ENCODE data around the gene TUNAR. TPM values are rescaled to one million over a fixed set of nuclear protein-coding genes. Genes with fewer than 3 reads are reported as not detected.

TUNAR gene
- total and polyA plus RNA-seq, 5 donors from 2014 or later, result not detected

DNA sequence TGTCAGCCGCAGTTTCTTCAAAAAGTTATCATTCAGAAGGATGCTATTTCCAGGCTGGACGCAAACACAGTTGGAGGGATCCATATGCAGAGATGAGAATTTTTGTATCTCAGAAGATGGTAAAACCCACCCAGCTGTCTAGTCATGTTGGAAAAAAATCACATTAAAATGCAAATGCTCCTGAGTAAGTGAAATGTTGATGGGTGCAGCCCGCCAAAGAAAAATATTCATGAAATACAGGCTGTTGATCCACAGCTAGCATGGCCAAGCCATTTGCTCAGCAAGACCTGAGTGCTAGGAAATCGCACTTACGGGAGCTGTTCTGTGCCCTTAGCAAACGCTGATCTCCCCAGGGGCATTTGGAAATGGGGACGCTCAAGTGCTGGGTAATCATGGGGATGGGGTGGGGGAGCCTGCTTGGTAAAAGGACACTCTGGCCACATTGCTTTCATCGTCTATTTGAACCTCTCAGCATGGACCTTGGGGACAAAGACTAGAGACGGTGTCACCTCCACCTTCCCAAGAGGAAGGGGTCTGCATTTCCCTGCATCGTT, 25.7 kb downstream of the TUNAR start:
- no peaks in the 10 kb centered on the region for H3K36me3 ChIP-seq (ENCODE audit: control insufficient read depth, insufficient read depth, low read length)
- no peaks in the 10 kb centered on the region for H3K9me3 ChIP-seq (ENCODE audit: control insufficient read depth in 2 of 2, low read length in 2 of 2)
- no peaks in the 10 kb centered on the region for H3K4me1 Mint-ChIP-seq
- no peaks in the 10 kb centered on the region for H3K27me3 ChIP-seq (ENCODE audit: control insufficient read depth, insufficient read depth, low read length)
- no peaks in the 10 kb centered on the region for H3K4me1 ChIP-seq (ENCODE audit: control insufficient read depth, insufficient read depth, low read length, poor library complexity, severe bottlenecking)
- DNase-seq, result no peak
- peaks cover 20% of the 10 kb centered on the region for H3K27me3 Mint-ChIP-seq
- H3K27ac ChIP-seq (ENCODE audit: insufficient read depth, low read length, poor library complexity, severe bottlenecking), result no peak overlapping the region
- no peak for ATAC-seq (ENCODE audit: low read depth in 2 of 2)
- H3K27ac Mint-ChIP-seq, result peak overlapping the region in 1 of 3 donors; percentile 56
- H3K36me3 Mint-ChIP-seq, result no peaks in the 10 kb centered on the region
- peaks cover 0 to 3% (median 0%) of the 10 kb centered on the region in 7 donors for H3K9me3 Mint-ChIP-seq
- no peak overlapping the region for H3K4me3 Mint-ChIP-seq
- no peak overlapping the region for H3K4me3 ChIP-seq (ENCODE audit: low read depth, low read length)

DNA sequence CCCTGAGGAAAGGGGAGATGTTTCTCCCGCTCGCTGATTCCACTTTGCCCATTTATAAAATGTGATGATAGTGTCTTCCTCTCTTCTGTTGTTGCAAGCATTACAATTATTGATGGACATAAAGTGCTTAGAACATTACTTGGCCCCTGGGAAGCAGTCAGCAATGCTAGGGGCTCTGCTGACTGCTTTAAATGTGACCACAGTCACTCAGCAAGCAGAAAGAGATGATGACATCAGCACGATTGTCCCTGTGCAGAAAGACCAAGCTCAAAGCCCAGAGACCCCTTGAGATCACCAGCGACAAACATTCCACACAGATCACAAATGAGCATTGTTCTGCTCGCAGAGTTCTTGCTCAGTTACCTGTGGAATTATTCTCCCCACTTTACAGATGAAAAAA, 26.5 kb downstream of the TUNAR start:
- Mint-ChIP-seq H3K36me3 (no peaks in the 10 kb centered on the region), H3K27me3 (peaks cover 17% of the 10 kb centered on the region), H3K4me1 (no peaks in the 10 kb centered on the region), H3K9me3 (peaks cover 0 to 3% (median 0%) of the 10 kb centered on the region in 7 donors), H3K27ac (no peak overlapping the region), H3K4me3 (no peak overlapping the region)
- Histone ChIP-seq H3K27me3 (ENCODE audit: control insufficient read depth, insufficient read depth, low read length) (no peaks in the 10 kb centered on the region), H3K27ac (ENCODE audit: insufficient read depth, low read length, poor library complexity, severe bottlenecking) (no peak overlapping the region), H3K36me3 (ENCODE audit: control insufficient read depth, insufficient read depth, low read length) (no peaks in the 10 kb centered on the region), H3K9me3 (ENCODE audit: control insufficient read depth in 2 of 2, low read length in 2 of 2) (no peaks in the 10 kb centered on the region), H3K4me3 (ENCODE audit: low read depth, low read length) (no peak overlapping the region), H3K4me1 (ENCODE audit: control insufficient read depth, insufficient read depth, low read length, poor library complexity, severe bottlenecking) (no peaks in the 10 kb centered on the region)
- ATAC-seq (ENCODE audit: low read depth in 2 of 2), result no peak
- no peak for DNase-seq

DNA sequence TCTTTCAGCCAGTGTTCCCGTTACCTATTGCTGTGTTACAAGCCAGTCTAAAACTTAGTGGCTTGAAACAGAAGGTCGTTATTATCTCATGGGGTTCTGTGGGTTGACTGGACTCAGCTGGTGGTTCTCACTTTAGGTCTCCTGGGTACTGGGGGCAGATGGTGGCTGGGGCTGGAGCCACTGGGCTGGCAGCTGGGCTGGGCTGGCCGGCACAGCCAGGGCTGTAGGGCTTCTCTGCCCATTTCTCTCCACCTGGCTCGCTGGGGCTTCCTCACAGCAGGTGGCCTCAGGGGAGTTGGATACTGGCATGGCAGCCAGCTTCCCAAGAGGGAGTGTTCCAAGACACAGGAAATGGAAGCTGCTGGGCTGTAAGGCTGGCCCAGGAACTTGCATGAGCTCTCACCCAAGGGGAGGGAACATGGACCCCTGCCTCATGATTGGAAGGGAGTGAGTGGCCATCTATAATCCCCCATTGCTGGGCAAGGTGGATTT, 27.0 kb downstream of the TUNAR start:
- H3K27ac Mint-ChIP-seq, result no peak overlapping the region
- H3K27me3 ChIP-seq (ENCODE audit: control insufficient read depth, insufficient read depth, low read length), result no peaks in the 10 kb centered on the region
- H3K4me1 Mint-ChIP-seq, result no peaks in the 10 kb centered on the region
- H3K9me3 ChIP-seq (ENCODE audit: control insufficient read depth in 2 of 2, low read length in 2 of 2), result no peaks in the 10 kb centered on the region
- H3K36me3 Mint-ChIP-seq, result no peaks in the 10 kb centered on the region
- H3K4me1 ChIP-seq (ENCODE audit: control insufficient read depth, insufficient read depth, low read length, poor library complexity, severe bottlenecking), result no peaks in the 10 kb centered on the region
- ATAC-seq (ENCODE audit: low read depth in 2 of 2) (no peak), DNase-seq (no peak)
- no peak overlapping the region for H3K4me3 ChIP-seq (ENCODE audit: low read depth, low read length)
- no peaks in the 10 kb centered on the region for H3K36me3 ChIP-seq (ENCODE audit: control insufficient read depth, insufficient read depth, low read length)
- H3K27ac ChIP-seq (ENCODE audit: insufficient read depth, low read length, poor library complexity, severe bottlenecking), result no peak overlapping the region
- no peak overlapping the region for H3K4me3 Mint-ChIP-seq
- peaks cover 0 to 3% (median 0%) of the 10 kb centered on the region in 7 donors for H3K9me3 Mint-ChIP-seq
- H3K27me3 Mint-ChIP-seq, result peaks cover 16% of the 10 kb centered on the region

- Mint-ChIP-seq H3K36me3 (no peaks in the 10 kb centered on the region), H3K27me3 (peaks cover 20% of the 10 kb centered on the region), H3K9me3 (peaks cover 0 to 2% (median 0%) of the 10 kb centered on the region in 7 donors), H3K4me1 (no peaks in the 10 kb centered on the region), H3K27ac (no peak overlapping the region), H3K4me3 (no peak overlapping the region)
- no peak for DNase-seq
- ATAC-seq (ENCODE audit: low read depth in 2 of 2), result no peak
- Histone ChIP-seq H3K27me3 (ENCODE audit: control insufficient read depth, insufficient read depth, low read length) (no peaks in the 10 kb centered on the region), H3K4me1 (ENCODE audit: control insufficient read depth, insufficient read depth, low read length, poor library complexity, severe bottlenecking) (no peaks in the 10 kb centered on the region), H3K9me3 (ENCODE audit: control insufficient read depth in 2 of 2, low read length in 2 of 2) (no peaks in the 10 kb centered on the region), H3K27ac (ENCODE audit: insufficient read depth, low read length, poor library complexity, severe bottlenecking) (no peak overlapping the region), H3K36me3 (ENCODE audit: control insufficient read depth, insufficient read depth, low read length) (no peaks in the 10 kb centered on the region), H3K4me3 (ENCODE audit: low read depth, low read length) (no peak overlapping the region)
Measured at GRCh38 chr14:95906591-95906990, 30.0 kb downstream of the TUNAR start.

- Histone ChIP-seq H3K27ac (ENCODE audit: insufficient read depth, low read length, poor library complexity, severe bottlenecking) (no peak overlapping the region), H3K27me3 (ENCODE audit: control insufficient read depth, insufficient read depth, low read length) (no peaks in the 10 kb centered on the region), H3K36me3 (ENCODE audit: control insufficient read depth, insufficient read depth, low read length) (no peaks in the 10 kb centered on the region), H3K4me1 (ENCODE audit: control insufficient read depth, insufficient read depth, low read length, poor library complexity, severe bottlenecking) (no peaks in the 10 kb centered on the region), H3K4me3 (ENCODE audit: low read depth, low read length) (no peak overlapping the region), H3K9me3 (ENCODE audit: control insufficient read depth in 2 of 2, low read length in 2 of 2) (no peaks in the 10 kb centered on the region)
- H3K27me3 Mint-ChIP-seq, result peaks cover 13% of the 10 kb centered on the region
- no peak overlapping the region for H3K27ac Mint-ChIP-seq
- H3K36me3 Mint-ChIP-seq, result no peaks in the 10 kb centered on the region
- ATAC-seq (ENCODE audit: low read depth in 2 of 2), result no peak
- no peaks in the 10 kb centered on the region for H3K4me1 Mint-ChIP-seq
- H3K9me3 Mint-ChIP-seq, result no peaks in the 10 kb centered on the region
- no peak overlapping the region for H3K4me3 Mint-ChIP-seq
- no peak for DNase-seq
Measured at GRCh38 chr14:95910628-95911027, 34.0 kb downstream of the TUNAR start.

- no peaks in the 10 kb centered on the region for H3K4me1 ChIP-seq (ENCODE audit: control insufficient read depth, insufficient read depth, low read length, poor library complexity, severe bottlenecking)
- no peaks in the 10 kb centered on the region for H3K27me3 ChIP-seq (ENCODE audit: control insufficient read depth, insufficient read depth, low read length)
- Mint-ChIP-seq H3K27ac (no peak overlapping the region), H3K9me3 (no peaks in the 10 kb centered on the region), H3K4me1 (no peaks in the 10 kb centered on the region), H3K27me3 (peaks cover 14% of the 10 kb centered on the region), H3K36me3 (no peaks in the 10 kb centered on the region), H3K4me3 (no peak overlapping the region)
- ATAC-seq (ENCODE audit: low read depth in 2 of 2) (no peak), DNase-seq (no peak)
- H3K4me3 ChIP-seq (ENCODE audit: low read depth, low read length), result no peak overlapping the region
- no peaks in the 10 kb centered on the region for H3K9me3 ChIP-seq (ENCODE audit: control insufficient read depth in 2 of 2, low read length in 2 of 2)
- H3K36me3 ChIP-seq (ENCODE audit: control insufficient read depth, insufficient read depth, low read length), result no peaks in the 10 kb centered on the region
- no peak overlapping the region for H3K27ac ChIP-seq (ENCODE audit: insufficient read depth, low read length, poor library complexity, severe bottlenecking)
Measured at GRCh38 chr14:95911456-95911855, 34.8 kb downstream of the TUNAR start.

- H3K4me3 ChIP-seq (ENCODE audit: low read depth, low read length), result no peak overlapping the region
- H3K4me1 Mint-ChIP-seq, result no peaks in the 10 kb centered on the region
- peaks cover 8% of the 10 kb centered on the region for H3K27me3 Mint-ChIP-seq
- peaks cover 0 to 3% (median 0%) of the 10 kb centered on the region in 7 donors for H3K9me3 Mint-ChIP-seq
- no peaks in the 10 kb centered on the region for H3K36me3 Mint-ChIP-seq
- H3K9me3 ChIP-seq (ENCODE audit: control insufficient read depth in 2 of 2, low read length in 2 of 2), result no peaks in the 10 kb centered on the region
- no peaks in the 10 kb centered on the region for H3K36me3 ChIP-seq (ENCODE audit: control insufficient read depth, insufficient read depth, low read length)
- no peaks in the 10 kb centered on the region for H3K4me1 ChIP-seq (ENCODE audit: control insufficient read depth, insufficient read depth, low read length, poor library complexity, severe bottlenecking)
- no peak overlapping the region for H3K4me3 Mint-ChIP-seq
- no peaks in the 10 kb centered on the region for H3K27me3 ChIP-seq (ENCODE audit: control insufficient read depth, insufficient read depth, low read length)
- no peak for DNase-seq
- H3K27ac ChIP-seq (ENCODE audit: insufficient read depth, low read length, poor library complexity, severe bottlenecking), result no peak overlapping the region
- H3K27ac Mint-ChIP-seq, result no peak overlapping the region
- ATAC-seq (ENCODE audit: low read depth in 2 of 2), result no peak
Measured at GRCh38 chr14:95915330-95915729, 38.7 kb downstream of the TUNAR start.

- no peaks in the 10 kb centered on the region for H3K36me3 Mint-ChIP-seq
- H3K27me3 ChIP-seq (ENCODE audit: control insufficient read depth, insufficient read depth, low read length), result no peaks in the 10 kb centered on the region
- H3K36me3 ChIP-seq (ENCODE audit: control insufficient read depth, insufficient read depth, low read length), result no peaks in the 10 kb centered on the region
- no peaks in the 10 kb centered on the region for H3K4me1 ChIP-seq (ENCODE audit: control insufficient read depth, insufficient read depth, low read length, poor library complexity, severe bottlenecking)
- no peak overlapping the region for H3K27ac ChIP-seq (ENCODE audit: insufficient read depth, low read length, poor library complexity, severe bottlenecking)
- H3K4me3 ChIP-seq (ENCODE audit: low read depth, low read length), result no peak overlapping the region
- H3K4me1 Mint-ChIP-seq, result no peaks in the 10 kb centered on the region
- peaks cover 4% of the 10 kb centered on the region for H3K27me3 Mint-ChIP-seq
- no peak overlapping the region for H3K27ac Mint-ChIP-seq
- peaks cover 0 to 3% (median 0%) of the 10 kb centered on the region in 7 donors for H3K9me3 Mint-ChIP-seq
- H3K4me3 Mint-ChIP-seq, result no peak overlapping the region
- H3K9me3 ChIP-seq (ENCODE audit: control insufficient read depth in 2 of 2, low read length in 2 of 2), result no peaks in the 10 kb centered on the region
- no peak for DNase-seq
- ATAC-seq (ENCODE audit: low read depth in 2 of 2), result no peak
Measured at GRCh38 chr14:95918466-95918865, 41.8 kb downstream of the TUNAR start.

Data from CD4-positive, CD25-positive, alpha-beta regulatory T cell (primary cell).